AG09309 (cell line): Measurements from ENCODE around the gene NEK6.

Experiments
- DNase-seq: peaks from one replicate; pipeline ENCODE4 v3.0.0-alpha.2; 2010; ENCODE audit warnings: low read depth
- H3K4me3 ChIP-seq: 2 replicates; pipeline ENCODE4 v1.5.1; 2011; ENCODE audit warnings: mild to moderate bottlenecking, low read depth, low read length, moderate library complexity; ENCODE audit not compliant: control insufficient read depth
- CTCF ChIP-seq: IDR thresholded peaks from 2 replicates; pipeline ENCODE4 v1.5.1; 2011; ENCODE audit warnings: mild to moderate bottlenecking, low read depth, low read length, inconsistent platforms; ENCODE audit not compliant: insufficient read depth, control insufficient read depth; ENCODE audit errors: missing control alignments

NEK6 gene

GRCh38 chr9:124376329-124376728 is 118.6 kb downstream of the NEK6 start:
- no peak overlapping the region for H3K4me3 ChIP-seq
- TF ChIP-seq CTCF = no peak
- no peak for DNase-seq

- no peak for DNase-seq
- no peak for TF ChIP-seq CTCF
- H3K4me3 ChIP-seq = no peak overlapping the region
These were observed 120.0 kb downstream of the NEK6 start for GRCh38 chr9:124377551-124378406.

GRCh38 chr9:124381170-124381945 is 123.6 kb downstream of the NEK6 start:
- no peak overlapping the region for H3K4me3 ChIP-seq
- peak; percentile 21 for DNase-seq
- no peak for TF ChIP-seq CTCF

GRCh38 chr9:124384210-124384609 is 126.5 kb downstream of the NEK6 start:
- no peak for TF ChIP-seq CTCF
- no peak overlapping the region for H3K4me3 ChIP-seq
- DNase-seq = no peak

GRCh38 chr9:124384846-124385245 is 127.1 kb downstream of the NEK6 start:
- no peak for TF ChIP-seq CTCF
- DNase-seq = no peak
- no peak overlapping the region for H3K4me3 ChIP-seq

GRCh38 chr9:124385623-124386022 is 127.9 kb downstream of the NEK6 start:
- no peak overlapping the region for H3K4me3 ChIP-seq

More at GRCh38 chr9:124385623-124386022, 127.9 kb downstream of the NEK6 start:
- DNase-seq = no peak
- no peak for TF ChIP-seq CTCF
